Activated CD8-positive, alpha-beta memory T cell treated with anti-CD3 and anti-CD28 coated beads for 36 hours (primary cell): ENCODE data around the gene TNFRSF13B. TPM values are rescaled to one million over a fixed set of nuclear protein-coding genes. Genes with fewer than 3 reads are reported as not detected.
"Not testable (repeated sequence)": the region's sequence is repeated elsewhere in the genome, so short reads cannot be mapped to it uniquely, and the experiment has no call there.

Experiments used
- CTCF ChIA-PET: fragments of 350-600 bp; sonication (Branson Sonifier 250); formaldehyde crosslinking; loops from one replicate; lab custom pipeline; 2021; ENCODE audit warnings: antibody characterized with exemption; lab: Charles Lee
- POLR2A ChIA-PET: fragments of 350-600 bp; sonication (Branson Sonifier 250); formaldehyde crosslinking; loops from one replicate; lab custom pipeline; 2021; ENCODE audit warnings: antibody characterized with exemption; lab: Charles Lee
- total RNA-seq, 2 experiments: library from RNA; stranded (reverse); gene quantifications; one replicate each; pipeline ENCODE4 v1.2.3, GENCODE V29; 2021

TNFRSF13B gene
- total RNA-seq, 2 experiments from 2014 or later: not detected

- POLR2A ChIA-PET: no interaction called here
- CTCF ChIA-PET: interaction anchor here (0.9 to 1.1 kb wide), 2 partner anchors 68 to 69 kb away, joined by 3 read pairs; no protein-coding TSS in a partner anchor
These were observed 49.4 kb downstream of the TNFRSF13B start for GRCh38 chr17:16922386-16923096.

GRCh38 chr17:16921451-16921850 is 50.5 kb downstream of the TNFRSF13B start:
- POLR2A ChIA-PET: not testable (repeated sequence)
- CTCF ChIA-PET: interaction anchor here (1.1 kb wide), 2 partner anchors 69 to 70 kb away, joined by 3 to 6 read pairs; no protein-coding TSS in a partner anchor

- ChIA-PET CTCF (interaction anchor here (1.1 kb wide), 1 partner anchor 71 kb away, joined by 6 read pairs; no protein-coding TSS in a partner anchor), POLR2A (no interaction called here)
These were observed 51.3 kb downstream of the TNFRSF13B start for GRCh38 chr17:16920628-16921020.

- ChIA-PET POLR2A (no interaction called here), CTCF (interaction anchor here (0.6 to 1.1 kb wide), 2 partner anchors 72 to 258 kb away, joined by 4 to 6 read pairs; no protein-coding TSS in a partner anchor)
These were observed 52.0 kb downstream of the TNFRSF13B start for GRCh38 chr17:16919663-16920627.

- ChIA-PET CTCF (no interaction called here), POLR2A (no interaction called here)
These were observed 53.5 kb downstream of the TNFRSF13B start for GRCh38 chr17:16918443-16918842.

- POLR2A ChIA-PET: no interaction called here
- CTCF ChIA-PET: no interaction called here
These were observed 54.1 kb downstream of the TNFRSF13B start for GRCh38 chr17:16917671-16918394.

GRCh38 chr17:16916557-16916920 is 55.4 kb downstream of the TNFRSF13B start:
- POLR2A ChIA-PET: no interaction called here
- CTCF ChIA-PET: interaction anchor here (0.6 to 1.0 kb wide), 2 partner anchors 26 to 72 kb away, joined by 3 to 4 read pairs; no protein-coding TSS in a partner anchor

GRCh38 chr17:16915752-16916556 is 56.0 kb downstream of the TNFRSF13B start:
- ChIA-PET POLR2A (no interaction called here), CTCF (interaction anchor here (0.6 to 1.0 kb wide), 2 partner anchors 26 to 73 kb away, joined by 3 to 4 read pairs; no protein-coding TSS in a partner anchor)

GRCh38 chr17:16913463-16913862 is 58.5 kb downstream of the TNFRSF13B start:
- ChIA-PET POLR2A (no interaction called here), CTCF (no interaction called here)

GRCh38 chr17:16912021-16912962 is 59.6 kb downstream of the TNFRSF13B start:
- POLR2A ChIA-PET: no interaction called here
- CTCF ChIA-PET: no interaction called here

- ChIA-PET POLR2A (no interaction called here), CTCF (no interaction called here)
These were observed 60.6 kb downstream of the TNFRSF13B start for GRCh38 chr17:16911141-16911937.

GRCh38 chr17:16910341-16910740 is 61.6 kb downstream of the TNFRSF13B start:
- ChIA-PET POLR2A (no interaction called here), CTCF (no interaction called here)

- ChIA-PET POLR2A (no interaction called here), CTCF (no interaction called here)
These were observed 62.3 kb downstream of the TNFRSF13B start for GRCh38 chr17:16909472-16910246.

- CTCF ChIA-PET: no interaction called here
- POLR2A ChIA-PET: no interaction called here
These were observed 63.6 kb downstream of the TNFRSF13B start for GRCh38 chr17:16908273-16908672.

GRCh38 chr17:16906680-16907079 is 65.2 kb downstream of the TNFRSF13B start:
- POLR2A ChIA-PET: no interaction called here
- CTCF ChIA-PET: no interaction called here

- ChIA-PET POLR2A (no interaction called here), CTCF (no interaction called here)
These were observed 66.2 kb downstream of the TNFRSF13B start for GRCh38 chr17:16905593-16906191.
